TTC549 (cell line): ENCODE results near the gene NOC2L.

ENCODE experiments used
- FAIRE-seq: peaks from 2 replicates; lab custom pipeline; 2012; peaks lifted over from hg19 to GRCh38; lab: Jason Lieb, UNC

The NOC2L gene

GRCh38 chr1:974687-975328, 15.8 kb upstream of the NOC2L start:
- no peak for FAIRE-seq

GRCh38 chr1:974293-974640, 15.2 kb upstream of the NOC2L start:
- FAIRE-seq: no peak

GRCh38 chr1:973459-974292, 14.6 kb upstream of the NOC2L start:
- FAIRE-seq: no peak

DNA sequence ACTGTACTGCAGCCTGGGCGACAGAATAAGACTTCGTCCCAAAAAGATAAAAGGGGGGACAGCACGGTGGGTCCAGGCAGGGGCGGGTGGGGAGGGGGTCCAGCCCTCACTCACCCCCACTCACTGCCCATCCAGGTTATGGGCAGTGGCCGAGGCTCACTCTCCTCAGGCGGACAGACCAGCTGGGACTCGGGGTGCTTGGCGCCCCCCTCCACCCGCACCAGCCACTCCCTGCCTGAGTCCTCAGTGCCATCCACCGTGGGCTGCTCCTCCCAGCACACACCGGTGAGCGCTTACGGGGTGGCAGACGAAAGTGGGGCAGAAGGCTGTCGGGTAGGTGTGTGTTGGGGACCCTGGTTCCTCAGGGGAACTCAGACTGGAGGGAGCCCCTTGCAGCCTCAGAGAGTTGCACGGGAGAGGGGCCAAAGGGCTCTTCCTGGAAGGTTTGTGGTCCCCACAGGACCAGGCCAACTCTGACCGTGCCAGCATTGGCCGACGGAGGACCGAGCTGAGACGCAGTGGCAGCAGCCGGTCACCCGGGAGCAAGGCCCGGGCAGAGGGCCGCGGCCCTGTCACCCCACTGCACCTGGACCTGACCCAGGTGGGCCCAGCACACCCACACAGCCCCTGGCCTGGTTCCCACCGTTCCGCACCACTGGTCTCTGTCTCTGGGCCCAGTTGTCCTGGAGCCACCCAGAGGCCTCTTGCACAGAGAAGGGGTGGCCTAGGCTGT, 13.8 kb upstream of the NOC2L start:
- no peak for FAIRE-seq

DNA sequence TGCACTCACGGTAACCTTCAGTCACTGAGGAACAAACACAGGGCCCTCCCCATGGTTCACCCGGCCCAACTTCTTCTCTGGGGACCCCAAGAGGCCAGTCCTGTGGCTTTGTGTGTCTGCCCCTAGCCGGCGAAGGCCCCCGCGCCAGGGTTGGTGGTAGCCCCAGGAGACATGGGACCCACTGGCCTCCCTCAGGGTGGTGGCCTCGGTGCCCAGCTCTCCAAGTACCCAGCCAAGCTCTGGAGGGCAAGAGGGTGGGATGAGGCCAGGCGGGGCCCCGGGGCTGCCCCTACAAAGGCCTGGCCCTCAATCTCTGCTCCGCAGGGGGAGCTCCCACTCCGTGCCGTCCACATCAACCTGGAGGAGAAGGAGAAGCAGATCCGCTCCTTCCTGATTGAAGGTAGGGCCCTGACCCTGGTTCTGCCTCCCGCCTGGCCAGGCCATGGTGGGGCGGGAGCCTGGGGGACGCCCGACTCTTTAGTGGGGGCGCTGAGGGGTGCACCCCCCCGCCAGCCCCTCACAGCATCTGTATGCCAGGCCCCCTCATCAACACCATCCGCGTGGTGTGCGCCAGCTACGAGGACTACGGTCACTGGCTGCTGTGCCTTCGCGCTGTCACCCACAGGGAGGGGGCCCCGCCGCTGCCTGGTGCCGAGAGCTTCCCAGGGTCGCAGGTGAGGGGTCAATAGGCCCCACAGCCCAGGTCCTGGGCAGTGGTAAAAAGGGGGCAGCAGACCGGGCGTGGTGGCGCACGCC, 12.9 kb upstream of the NOC2L start:
- no peak for FAIRE-seq

DNA sequence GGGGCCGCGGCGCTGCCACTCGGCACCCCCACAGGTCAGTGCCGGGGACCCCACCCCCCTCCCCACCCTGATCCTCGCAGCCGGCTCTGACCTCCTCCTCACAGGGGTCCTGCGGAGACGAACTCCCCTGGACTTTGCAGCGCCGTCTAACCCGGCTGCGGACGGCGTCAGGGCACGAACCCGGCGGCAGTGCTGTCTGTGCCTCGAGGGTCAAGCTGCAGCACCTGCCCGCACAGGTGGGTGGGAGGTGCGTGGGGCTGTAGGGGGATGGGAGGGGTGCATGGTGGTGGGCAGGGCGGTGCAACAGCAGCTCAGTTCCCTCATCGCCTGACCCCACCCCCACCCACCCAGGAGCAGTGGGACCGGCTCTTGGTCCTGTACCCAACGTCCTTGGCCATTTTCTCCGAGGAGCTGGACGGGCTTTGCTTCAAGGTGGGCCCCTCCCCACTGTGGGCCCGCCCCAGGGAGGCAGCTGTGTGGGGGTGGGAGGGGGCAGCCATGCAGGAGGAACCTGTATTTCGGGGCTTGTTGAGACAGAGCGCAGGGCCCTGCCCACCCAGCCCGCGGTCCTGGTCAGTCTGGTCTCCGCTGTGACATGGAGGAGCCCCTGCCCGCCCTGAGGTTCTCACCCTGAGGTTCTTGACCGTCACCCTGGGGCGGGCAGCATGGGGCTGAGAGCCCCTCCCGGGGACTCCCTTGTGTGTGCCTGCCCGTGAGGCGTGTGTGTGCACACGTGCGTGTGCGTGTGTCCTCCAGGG, 12.1 kb upstream of the NOC2L start:
- FAIRE-seq: no peak

DNA sequence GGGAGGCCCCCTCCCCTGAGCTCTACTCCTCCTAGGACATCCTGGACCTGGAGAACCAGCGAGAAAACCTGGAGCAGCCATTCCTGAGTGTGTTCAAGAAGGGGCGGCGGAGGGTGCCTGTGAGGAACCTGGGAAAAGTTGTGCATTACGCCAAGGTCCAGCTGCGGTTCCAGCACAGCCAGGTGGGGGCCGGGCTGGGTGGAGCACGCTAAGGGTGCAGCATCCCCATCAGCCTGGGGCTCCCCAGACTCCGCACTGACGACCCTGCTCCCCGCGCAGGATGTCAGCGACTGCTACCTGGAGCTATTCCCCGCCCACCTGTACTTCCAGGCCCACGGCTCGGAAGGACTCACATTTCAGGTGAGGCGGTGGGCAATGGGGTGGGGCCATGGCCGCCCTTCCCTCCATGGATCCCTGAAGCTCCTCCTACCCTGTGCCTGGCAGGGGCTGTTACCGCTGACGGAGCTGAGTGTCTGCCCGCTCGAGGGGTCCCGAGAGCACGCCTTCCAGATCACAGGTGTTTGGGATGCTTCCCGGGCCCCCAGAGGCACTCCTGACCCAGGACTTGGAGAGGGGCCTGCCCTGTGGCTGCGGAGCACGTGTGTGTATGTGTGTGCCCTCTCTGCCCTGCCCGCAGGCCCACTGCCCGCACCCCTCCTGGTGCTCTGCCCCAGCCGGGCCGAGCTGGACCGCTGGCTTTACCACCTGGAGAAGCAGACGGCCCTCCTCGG, 11.4 kb upstream of the NOC2L start:
- FAIRE-seq: no peak

DNA sequence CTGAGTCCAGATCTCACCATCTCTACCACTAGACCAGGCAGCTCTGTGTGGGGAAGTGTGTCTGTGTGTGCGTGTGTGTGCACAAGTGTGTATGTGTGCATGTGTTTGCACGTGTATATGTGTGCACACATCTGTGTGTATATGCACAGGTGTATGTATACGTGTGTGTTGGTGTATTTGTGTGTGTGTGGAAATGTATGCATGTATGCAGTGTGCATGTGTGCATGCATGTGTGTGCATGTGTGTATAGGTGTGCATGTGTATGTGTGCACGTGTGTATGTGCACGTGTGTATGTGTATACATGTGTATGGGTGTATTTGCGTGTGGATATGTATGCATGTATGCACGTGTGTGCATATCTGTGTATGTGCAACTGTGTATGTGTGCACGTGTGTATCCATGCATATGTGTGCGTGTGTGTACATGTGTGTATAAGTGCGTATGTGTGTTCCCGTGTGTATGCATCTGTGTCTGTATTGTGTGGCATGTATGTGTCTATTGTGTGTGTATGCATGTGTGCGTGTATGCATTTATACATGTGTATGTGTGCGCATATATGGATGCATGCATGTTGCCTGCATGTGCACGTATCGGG, 10.3 kb upstream of the NOC2L start:
- FAIRE-seq: no peak

- no peak for FAIRE-seq
Measured at GRCh38 chr1:967466-968343, 8.6 kb upstream of the NOC2L start.

DNA sequence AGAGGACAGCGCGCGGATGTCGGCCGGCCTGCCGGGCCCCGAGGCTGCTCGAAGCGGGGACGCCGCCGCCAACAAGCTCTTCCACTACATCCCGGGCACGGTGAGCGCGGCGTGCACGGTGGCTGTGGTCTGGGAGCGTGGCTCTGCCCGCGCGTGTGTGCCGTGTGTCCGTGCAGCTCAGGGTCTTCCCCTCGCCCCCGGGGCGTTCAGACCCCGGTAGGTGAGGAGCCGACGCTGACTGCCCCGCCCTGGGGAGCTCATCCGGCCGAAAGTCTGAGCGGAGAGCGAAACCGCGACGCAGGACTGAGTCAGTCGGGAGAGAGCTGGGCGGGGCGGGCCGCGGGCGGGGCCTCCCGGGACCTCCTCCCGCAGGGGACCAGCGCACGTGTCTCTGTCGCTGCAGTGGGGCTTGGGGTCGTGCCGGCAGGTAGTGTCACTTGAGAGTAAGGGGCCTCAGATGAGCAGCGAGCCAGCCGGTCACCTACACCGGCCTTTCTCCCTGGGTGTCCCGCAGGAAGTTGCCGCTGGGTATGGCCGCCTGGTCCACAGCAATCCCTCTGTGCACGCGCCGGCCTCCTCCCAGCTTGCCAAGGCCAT, 7.7 kb upstream of the NOC2L start:
- no peak for FAIRE-seq

GRCh38 chr1:966135-966703, 7.2 kb upstream of the NOC2L start, which contains the start of gene PLEKHN1:
PLEKHN1 (plus strand) TSS chr1:966482; CDS start chr1:966532, 50 bp downstream.
- no peak for FAIRE-seq

- FAIRE-seq: no peak
Measured at GRCh38 chr1:965526-966134, 6.6 kb upstream of the NOC2L start.

- no peak for FAIRE-seq
Measured at GRCh38 chr1:964691-965525, 5.9 kb upstream of the NOC2L start.

- no peak for FAIRE-seq
Measured at GRCh38 chr1:963746-964525, 4.9 kb upstream of the NOC2L start.

GRCh38 chr1:963301-963651, 4.2 kb upstream of the NOC2L start:
- no peak for FAIRE-seq

DNA sequence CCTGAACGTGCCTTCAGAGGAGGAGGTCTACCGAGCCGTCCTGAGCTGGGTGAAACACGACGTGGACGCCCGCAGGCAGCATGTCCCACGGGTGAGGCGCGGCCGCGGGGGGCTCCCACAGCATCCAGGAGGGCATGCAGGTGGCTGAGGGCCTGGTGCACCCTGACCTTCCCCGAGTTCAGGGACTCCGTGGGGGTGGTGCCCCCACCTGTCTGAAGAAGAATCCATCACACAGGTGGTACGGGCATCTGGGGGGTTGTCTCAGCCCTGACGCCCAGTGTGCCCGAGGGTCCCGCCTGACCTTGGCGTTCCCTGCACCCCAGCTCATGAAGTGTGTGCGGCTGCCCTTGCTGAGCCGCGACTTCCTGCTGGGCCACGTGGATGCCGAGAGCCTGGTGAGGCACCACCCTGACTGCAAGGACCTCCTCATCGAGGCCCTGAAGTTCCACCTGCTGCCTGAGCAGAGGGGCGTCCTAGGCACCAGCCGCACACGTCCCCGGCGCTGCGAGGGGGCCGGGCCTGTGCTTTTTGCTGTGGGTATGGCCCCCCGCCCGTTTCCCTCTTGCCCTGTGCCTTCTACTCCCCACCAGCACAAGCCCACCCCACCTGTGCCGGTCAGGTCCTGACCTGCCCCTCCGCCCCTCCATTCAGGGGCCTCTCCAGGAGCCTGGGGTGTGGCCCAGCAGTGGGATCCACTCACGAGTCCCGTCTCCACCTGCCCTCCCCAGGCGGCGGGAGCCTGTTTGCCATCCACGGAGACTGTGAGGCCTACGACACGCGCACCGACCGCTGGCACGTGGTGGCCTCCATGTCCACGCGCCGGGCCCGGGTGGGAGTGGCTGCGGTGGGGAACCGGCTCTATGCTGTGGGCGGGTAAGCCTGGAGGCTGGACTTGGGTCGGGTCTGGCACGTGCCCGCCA, 3.6 kb upstream of the NOC2L start:
- no peak for FAIRE-seq
